Right lobe of liver (tissue), 6 donors: Measurements from ENCODE around the gene UTP14A. TPM values are rescaled to one million over a fixed set of nuclear protein-coding genes. Genes with fewer than 3 reads are reported as not detected.

ENCODE experiments used
- ATAC-seq, 4 donors: fragments of 200-7000 bp; cut with Tn5 transposase; one replicate each; pipeline ENCODE4 v1.9.1; 2020; ENCODE audit warnings: mild to moderate bottlenecking in 4 of 4, moderate library complexity in 4 of 4
- DNase-seq, 3 donors: peaks; one replicate each; pipeline ENCODE4 v3.0.0-alpha.2; 2020
- H3K27ac ChIP-seq, 3 donors: fragments of 200-600 bp; one replicate each; pipeline ENCODE4 v1.8.0; 2022
- H3K27me3 ChIP-seq, 2 donors: fragments of 200-600 bp; one replicate each; pipeline ENCODE4 v1.8.0; 2022
- H3K36me3 ChIP-seq, 4 donors: fragments of 200-600 bp; sonication (generic) in 1 of 4; one replicate each; pipeline versions ENCODE4 v1.5.1 to v1.8.0; 2017 to 2022; ENCODE audit warnings: control low read depth in 1 of 4
- H3K4me1 ChIP-seq, 4 donors: fragments of 200-600 bp; sonication (generic) in 1 of 4; one replicate each; pipeline versions ENCODE4 v1.5.1 to v1.8.0; 2017 to 2022; ENCODE audit warnings: control low read depth in 1 of 4
- H3K4me3 ChIP-seq, 3 donors: fragments of 200-600 bp; one replicate each; pipeline ENCODE4 v1.8.0; 2022
- H3K9me3 ChIP-seq, 4 donors: fragments of 200-600 bp; sonication (generic) in 1 of 4; one replicate each; pipeline versions ENCODE4 v1.5.1 to v1.8.0; 2017 to 2022; ENCODE audit warnings: control low read depth in 1 of 4
- CTCF ChIP-seq, 4 donors: fragments of 200-600 bp in 3 of 4; fragments of 450-650 bp in 1 of 4; IDR thresholded peaks; one replicate each; pipeline versions ENCODE4 v1.5.1 to v1.8.0; 2016 to 2022; ENCODE audit warnings: antibody characterized with exemption in 4 of 4, mild to moderate bottlenecking in 2 of 4
- POLR2A ChIP-seq: fragments of 450-650 bp; IDR thresholded peaks from one replicate; pipeline ENCODE4 v1.6.1; 2017; ENCODE audit warnings: antibody characterized with exemption, mild to moderate bottlenecking
- WGBS: methylation state at CpG from one replicate; pipeline ENCODE4 v1.1.6; 2018; ENCODE audit warnings: low coverage, low lambda C conversion rate; ENCODE audit not compliant: insufficient coverage; ENCODE audit errors: missing lambda C conversion rate; 5-methylcytosine and 5-hydroxymethylcytosine counted together
- intact Hi-C, 2 donors: fragments of 100-400 bp; cut with DNase I; formaldehyde crosslinking; loops; one replicate each; pipeline versions ENCODE4 v1.11.2 to v1.14.1; 2022
- total RNA-seq, 6 experiments: library from RNA; depleted of rRNA in 2 of 6; stranded (reverse); fragments of >200 nt in 2 of 6; fragmentation: NEBNext Ultra II Directional in 3 of 6; extraction: Animal tissue kit (Norgen Biotek cat#: 25700) in 3 of 6; gene quantifications; one replicate each; pipeline versions ENCODE4 v1.1.0 to v1.2.4, GENCODE V29; 2016 to 2023
- donor health status: DM: no; HTN: yes; CAD: no.
- donor health status: DM: no; HTN: no; CAD: no.
- donor health status: DM: no; HTN: no; CAD: no.
- donor health status: DM: no; HTN: yes; CAD: no.
- donor health status: DM: no; HTN: yes; CAD: no.

Gene UTP14A
- total RNA-seq, 6 experiments from 2014 or later = 4.2 to 10.6 (median 6.6) TPM

- Histone ChIP-seq H3K36me3 (peaks cover 0 to 6% (median 0%) of the 10 kb centered on the region in 4 donors), H3K4me1 (no peaks in the 10 kb centered on the region), H3K9me3 (no peaks in the 10 kb centered on the region), H3K4me3 (no peak overlapping the region), H3K27ac (no peak overlapping the region), H3K27me3 (no peaks in the 10 kb centered on the region)
- peak in 2 of 3 donors; percentile 35 to 66 for DNase-seq
- intact Hi-C loops = no loop called here
- peak; percentile 78 to 88 (median 81) for ATAC-seq
- WGBS = 28% methylated on average over 12 of the region's 15 CpGs
- TF ChIP-seq CTCF (IDR thresholded peaks at IDR 0.05) (peak; percentile 55 to 63 (median 59)), POLR2A (no peak)
These were observed 19.5 kb downstream of the UTP14A start for GRCh38 chrX:129925305-129926092.

- intact Hi-C loops = no loop called here
- 44% methylated on average over 12 of the region's 13 CpGs for WGBS
These were observed 25.0 kb downstream of the UTP14A start for GRCh38 chrX:129930941-129931410.

GRCh38 chrX:129931411-129932015 is 25.5 kb downstream of the UTP14A start:
- TF ChIP-seq CTCF (IDR thresholded peaks at IDR 0.05) (no peak), POLR2A (peak; percentile 15)
- intact Hi-C loops = no loop called here
- H3K36me3 ChIP-seq = no peaks in the 10 kb centered on the region
- H3K27ac ChIP-seq = peak overlapping the region; percentile 15 to 63 (median 51)
- DNase-seq (peak; percentile 84 to 87 (median 87)), ATAC-seq (peak; percentile 83 to 86 (median 84))
- H3K27me3 ChIP-seq = no peaks in the 10 kb centered on the region
- H3K4me3 ChIP-seq = peak overlapping the region; percentile 33 to 49 (median 48)
- no peaks in the 10 kb centered on the region for H3K4me1 ChIP-seq
- WGBS = 22% methylated on average over 12 of the region's 41 CpGs
- H3K9me3 ChIP-seq = no peaks in the 10 kb centered on the region

More at GRCh38 chrX:129930941-129931410, 25.0 kb downstream of the UTP14A start:
- H3K4me1 ChIP-seq = no peaks in the 10 kb centered on the region
- H3K27ac ChIP-seq = no peak overlapping the region
- ATAC-seq (no peak), DNase-seq (no peak)
- no peaks in the 10 kb centered on the region for H3K9me3 ChIP-seq
- no peaks in the 10 kb centered on the region for H3K27me3 ChIP-seq
- TF ChIP-seq POLR2A (no peak), CTCF (IDR thresholded peaks at IDR 0.05) (no peak)
- H3K4me3 ChIP-seq = peak overlapping the region in 1 of 3 donors; percentile 48
- H3K36me3 ChIP-seq = no peaks in the 10 kb centered on the region

- intact Hi-C loops = no loop called here
- Histone ChIP-seq H3K36me3 (no peaks in the 10 kb centered on the region), H3K9me3 (no peaks in the 10 kb centered on the region), H3K27me3 (no peaks in the 10 kb centered on the region), H3K4me1 (no peaks in the 10 kb centered on the region), H3K27ac (peak overlapping the region; percentile 15 to 63 (median 51)), H3K4me3 (peak overlapping the region; percentile 33 to 52 (median 49))
- TF ChIP-seq POLR2A = peak; percentile 11
- no peak for TF ChIP-seq CTCF (IDR thresholded peaks at IDR 0.05)
- peak; percentile 81 to 86 (median 83) for ATAC-seq
- WGBS = 38% methylated on average over 42 of the region's 97 CpGs
- peak; percentile 88 to 90 (median 90) for DNase-seq
These were observed 26.3 kb downstream of the UTP14A start for GRCh38 chrX:129932016-129932820.
